OCI-LY7 (cell line): Measurements from ENCODE around the gene STAU1.

Experiments used
- CTCF ChIP-seq: fragments of 200-600 bp; sonication (generic); conservative IDR thresholded peaks from 2 replicates; pipeline ENCODE4 v1.5.1; 2014; ENCODE audit warnings: mild to moderate bottlenecking, antibody characterized with exemption, low read length, moderate library complexity, mixed read lengths
- EZH2phosphoT487 ChIP-seq: fragments of 200-600 bp; sonication (generic); IDR thresholded peaks from 2 replicates; pipeline ENCODE4 v1.6.1; 2018; ENCODE audit warnings: low read depth, borderline replicate concordance, mild to moderate bottlenecking, mixed run types, antibody characterized with exemption, low read length, moderate library complexity, mixed read lengths

GRCh38 chr20:49228676-49229075 is 40.5 kb upstream of the STAU1 start:
- TF ChIP-seq CTCF: no peak
- TF ChIP-seq EZH2phosphoT487: no peak
